SK-N-SH treated with all-trans-retinoic acid at 6 μM for 48 hours (cell line): ENCODE results near the gene TTC33.

Experiments used
- BACH2 ChIP-seq: fragments of 250-450 bp; sonication (Bioruptor Pico); IDR thresholded peaks from 2 replicates; pipeline ENCODE4 v1.9.0; 2021; ENCODE audit warnings: mild to moderate bottlenecking, borderline replicate concordance
- CREB5 ChIP-seq: fragments of 250-450 bp; sonication (Bioruptor Pico); IDR thresholded peaks from 2 replicates; pipeline ENCODE4 v1.5.1; 2020; ENCODE audit warnings: low read depth, mild to moderate bottlenecking, moderate library complexity
- CSRNP3 ChIP-seq: fragments of 250-450 bp; sonication (Bioruptor Pico); IDR thresholded peaks from 2 replicates; pipeline ENCODE4 v1.5.1; 2021; ENCODE audit warnings: mild to moderate bottlenecking, moderate library complexity
- ESRRG ChIP-seq: fragments of 250-450 bp; sonication (Bioruptor Pico); IDR thresholded peaks from 2 replicates; pipeline ENCODE4 v1.6.1; 2021; ENCODE audit warnings: mild to moderate bottlenecking
- GLIS3 ChIP-seq: fragments of 250-450 bp; sonication (Bioruptor Pico); IDR thresholded peaks from 2 replicates; pipeline ENCODE4 v1.5.0; 2020; ENCODE audit warnings: mild to moderate bottlenecking, moderate library complexity
- ISL1 ChIP-seq: fragments of 250-450 bp; sonication (Bioruptor Pico); IDR thresholded peaks from 2 replicates; pipeline ENCODE4 v2.1.2; 2022; ENCODE audit warnings: mild to moderate bottlenecking, moderate library complexity
- POU6F1 ChIP-seq: fragments of 250-450 bp; sonication (Bioruptor Pico); IDR thresholded peaks from 2 replicates; pipeline ENCODE4 v1.8.0; 2021; ENCODE audit warnings: low read depth, mild to moderate bottlenecking, moderate library complexity, borderline replicate concordance
- RARB ChIP-seq: fragments of 250-450 bp; sonication (Bioruptor Pico); IDR thresholded peaks from 2 replicates; pipeline ENCODE4 v1.8.0; 2021; ENCODE audit warnings: mild to moderate bottlenecking, moderate library complexity
- SNAI2 ChIP-seq: fragments of 250-450 bp; sonication (Bioruptor Pico); IDR thresholded peaks from 2 replicates; pipeline ENCODE4 v1.5.0; 2020; ENCODE audit warnings: mild to moderate bottlenecking, moderate library complexity
- TCF4 ChIP-seq: fragments of 250-450 bp; sonication (Bioruptor Pico); IDR thresholded peaks from 2 replicates; pipeline ENCODE4 v1.8.0; 2021; ENCODE audit warnings: mild to moderate bottlenecking, moderate library complexity, borderline replicate concordance
- ZC3H10 ChIP-seq: fragments of 250-450 bp; sonication (Bioruptor Pico); IDR thresholded peaks from 2 replicates; pipeline ENCODE4 v1.5.1; 2021; ENCODE audit warnings: mild to moderate bottlenecking, moderate library complexity
- ZFP30 ChIP-seq: fragments of 450-650 bp; formaldehyde crosslinking; IDR thresholded peaks from 2 replicates; pipeline ENCODE4 v1.5.0; 2022; ENCODE audit warnings: mild to moderate bottlenecking, moderate library complexity
- TF ChIP-seq, protein P1 (sequence below): fragments of 250-450 bp; sonication (Bioruptor Pico); IDR thresholded peaks from 2 replicates; pipeline ENCODE4 v1.8.0; 2020; ENCODE audit warnings: mild to moderate bottlenecking, moderate library complexity, borderline replicate concordance

GRCh38 chr5:40716590-40716989 lies 39.2 kb downstream of the TTC33 start:
- no peak for TF ChIP-seq ZC3H10 (CRISPR knock-in tag)
- TF ChIP-seq ZFP30, result no peak
- no peak for TF ChIP-seq ESRRG
- TF ChIP-seq RARB, result no peak
- no peak for TF ChIP-seq SNAI2 (CRISPR knock-in tag)
- no peak for TF ChIP-seq CREB5
- TF ChIP-seq, protein P1, sequence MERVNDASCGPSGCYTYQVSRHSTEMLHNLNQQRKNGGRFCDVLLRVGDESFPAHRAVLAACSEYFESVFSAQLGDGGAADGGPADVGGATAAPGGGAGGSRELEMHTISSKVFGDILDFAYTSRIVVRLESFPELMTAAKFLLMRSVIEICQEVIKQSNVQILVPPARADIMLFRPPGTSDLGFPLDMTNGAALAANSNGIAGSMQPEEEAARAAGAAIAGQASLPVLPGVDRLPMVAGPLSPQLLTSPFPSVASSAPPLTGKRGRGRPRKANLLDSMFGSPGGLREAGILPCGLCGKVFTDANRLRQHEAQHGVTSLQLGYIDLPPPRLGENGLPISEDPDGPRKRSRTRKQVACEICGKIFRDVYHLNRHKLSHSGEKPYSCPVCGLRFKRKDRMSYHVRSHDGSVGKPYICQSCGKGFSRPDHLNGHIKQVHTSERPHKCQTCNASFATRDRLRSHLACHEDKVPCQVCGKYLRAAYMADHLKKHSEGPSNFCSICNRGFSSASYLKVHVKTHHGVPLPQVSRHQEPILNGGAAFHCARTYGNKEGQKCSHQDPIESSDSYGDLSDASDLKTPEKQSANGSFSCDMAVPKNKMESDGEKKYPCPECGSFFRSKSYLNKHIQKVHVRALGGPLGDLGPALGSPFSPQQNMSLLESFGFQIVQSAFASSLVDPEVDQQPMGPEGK (CRISPR knock-in tag), result no peak
- no peak for TF ChIP-seq ISL1 (CRISPR knock-in tag)
- no peak for TF ChIP-seq BACH2 (CRISPR knock-in tag)
- no peak for TF ChIP-seq GLIS3 (CRISPR knock-in tag)
- no peak for TF ChIP-seq CSRNP3 (CRISPR knock-in tag)
- no peak for TF ChIP-seq TCF4 (CRISPR knock-in tag)
- TF ChIP-seq POU6F1 (CRISPR knock-in tag), result no peak
